Measurements from ENCODE around the gene PLXDC2. TPM values are rescaled to one million over a fixed set of nuclear protein-coding genes. Genes with fewer than 3 reads are reported as not detected.

Gene PLXDC2
- total RNA-seq, 1 experiment from 2014 or later, result 7.4 TPM

DNA sequence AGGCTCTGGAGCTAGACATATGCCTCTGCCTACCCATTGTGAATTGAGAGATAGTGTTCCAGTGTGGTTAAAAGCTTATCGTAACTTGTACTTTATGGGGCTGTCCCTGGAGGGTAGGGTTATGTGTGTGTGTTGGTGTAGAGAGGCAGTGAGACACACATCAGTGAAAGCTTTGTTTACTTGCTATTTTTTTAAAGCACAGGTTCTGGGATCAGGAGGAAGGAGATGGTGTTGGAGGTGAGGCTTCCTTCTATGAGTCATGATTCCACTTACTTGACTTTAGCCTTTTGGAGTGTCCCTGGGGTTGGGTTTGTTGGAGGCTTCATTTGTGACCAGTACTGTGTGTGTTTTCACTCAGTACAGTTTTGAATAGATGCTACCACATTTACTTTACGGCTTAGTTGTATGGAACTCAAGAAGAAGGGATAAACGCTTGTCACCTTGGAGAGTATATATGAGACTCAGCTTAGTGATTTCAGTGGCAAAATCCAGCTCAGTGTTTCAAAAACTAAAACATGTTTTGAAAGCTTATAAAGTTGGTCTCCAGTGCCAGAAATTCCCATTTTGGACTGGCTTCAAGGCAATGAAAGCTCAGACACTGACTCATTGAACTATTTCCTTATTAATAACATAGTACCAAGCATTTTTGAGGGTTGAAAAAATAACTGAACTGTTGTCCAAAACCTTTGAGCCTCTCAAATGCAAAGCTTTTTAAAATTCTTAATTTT lies 106.2 kb downstream of the PLXDC2 start:
- in situ Hi-C loops (cut with HindIII; ENCODE audit: low pct_unique_long_range_greater_than_20kb, low sequenced_read_pairs), result no loop called here
- peak; percentile 55 for DNase-seq (ENCODE audit: low read depth)

- in situ Hi-C loops (cut with HindIII; ENCODE audit: low pct_unique_long_range_greater_than_20kb, low sequenced_read_pairs), result no loop called here
- no peak for DNase-seq (ENCODE audit: low read depth)
Observed at GRCh38 chr10:19925064-19925463, 108.8 kb downstream of the PLXDC2 start.

- DNase-seq (ENCODE audit: low read depth), result no peak
- in situ Hi-C loops (cut with HindIII; ENCODE audit: low pct_unique_long_range_greater_than_20kb, low sequenced_read_pairs), result no loop called here
Observed at GRCh38 chr10:19928936-19929335, 112.7 kb downstream of the PLXDC2 start.

GRCh38 chr10:19929506-19930140 lies 113.4 kb downstream of the PLXDC2 start:
- DNase-seq (ENCODE audit: low read depth), result peak; percentile 29
- in situ Hi-C loops (cut with HindIII; ENCODE audit: low pct_unique_long_range_greater_than_20kb, low sequenced_read_pairs), result no loop called here

DNA sequence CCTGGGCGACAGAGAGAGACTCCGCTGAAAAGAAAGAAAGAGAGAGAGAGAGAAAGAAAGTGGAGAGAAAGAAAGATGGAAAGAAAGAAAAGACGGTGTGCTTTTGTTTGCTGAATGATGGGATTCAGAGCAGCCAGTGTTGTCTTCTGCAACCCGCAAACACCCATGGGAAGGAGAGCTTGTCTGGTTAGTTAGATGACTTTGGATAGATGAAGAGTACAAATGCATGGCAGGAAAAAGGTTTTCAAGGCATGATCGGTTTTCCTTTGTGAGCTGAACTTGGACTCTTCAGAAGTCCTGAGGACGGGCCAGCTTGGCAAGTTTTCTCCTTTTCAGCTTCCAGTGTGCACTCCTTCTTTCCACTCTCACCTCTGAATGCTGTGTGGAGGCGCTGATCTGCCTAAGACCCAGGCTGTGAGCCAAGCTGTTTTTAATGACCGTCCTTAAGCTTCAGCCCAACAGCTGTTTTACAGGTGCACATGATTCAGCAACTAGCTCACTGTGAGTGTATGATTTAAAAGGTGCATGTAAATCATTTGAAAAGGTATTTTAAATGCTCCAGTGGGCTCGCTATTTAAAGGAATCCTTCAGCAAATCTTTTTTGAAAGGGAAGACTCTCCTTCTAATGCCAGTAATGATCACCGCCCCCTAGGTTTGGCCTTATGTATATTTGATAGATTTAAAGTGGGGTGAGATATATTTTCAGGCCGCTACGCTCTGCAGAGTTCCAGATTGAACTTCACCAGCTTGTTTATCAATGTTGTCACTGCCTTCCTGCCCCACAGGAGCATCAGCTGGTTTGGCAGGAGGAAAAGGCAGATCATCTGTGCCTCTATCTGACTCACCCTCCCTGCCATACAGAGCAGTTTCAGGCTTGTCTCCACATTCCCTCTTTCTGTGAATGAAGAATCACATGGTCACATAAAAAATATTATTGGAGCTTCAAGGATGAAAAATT lies 115.0 kb downstream of the PLXDC2 start:
- peak; percentile 68 for DNase-seq (ENCODE audit: low read depth)
- in situ Hi-C loops (cut with HindIII; ENCODE audit: low pct_unique_long_range_greater_than_20kb, low sequenced_read_pairs), result no loop called here

GRCh38 chr10:19931894-19932590 lies 115.8 kb downstream of the PLXDC2 start:
- DNase-seq (ENCODE audit: low read depth), result no peak
- in situ Hi-C loops (cut with HindIII; ENCODE audit: low pct_unique_long_range_greater_than_20kb, low sequenced_read_pairs), result no loop called here

DNA sequence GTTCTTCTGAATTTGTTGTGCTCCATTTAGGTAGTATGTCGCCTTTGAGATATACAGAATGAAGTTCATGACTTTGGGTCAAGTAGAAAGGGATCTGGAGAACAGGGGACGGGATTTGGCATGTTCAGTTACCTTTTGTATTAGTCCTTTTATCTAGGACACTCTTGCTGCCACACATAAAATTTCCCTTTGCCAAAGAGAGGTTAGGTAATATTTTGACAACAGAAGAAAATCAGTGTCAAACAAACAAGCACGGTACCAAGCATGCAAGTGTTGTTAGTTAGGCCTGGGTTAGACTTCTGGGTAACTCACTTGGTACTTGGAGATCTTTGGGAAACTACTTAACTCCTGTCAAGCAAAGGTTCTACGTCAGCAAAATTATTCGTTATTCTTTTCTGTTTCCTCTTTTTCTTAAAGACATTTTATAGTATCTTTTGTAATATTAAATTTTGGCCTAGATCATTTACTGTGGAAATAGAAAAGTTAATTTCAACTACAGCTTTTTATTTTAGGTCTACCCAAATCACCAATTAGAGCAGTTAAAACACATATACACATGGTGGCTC lies 116.7 kb downstream of the PLXDC2 start:
- in situ Hi-C loops (cut with HindIII; ENCODE audit: low pct_unique_long_range_greater_than_20kb, low sequenced_read_pairs), result no loop called here

DNA sequence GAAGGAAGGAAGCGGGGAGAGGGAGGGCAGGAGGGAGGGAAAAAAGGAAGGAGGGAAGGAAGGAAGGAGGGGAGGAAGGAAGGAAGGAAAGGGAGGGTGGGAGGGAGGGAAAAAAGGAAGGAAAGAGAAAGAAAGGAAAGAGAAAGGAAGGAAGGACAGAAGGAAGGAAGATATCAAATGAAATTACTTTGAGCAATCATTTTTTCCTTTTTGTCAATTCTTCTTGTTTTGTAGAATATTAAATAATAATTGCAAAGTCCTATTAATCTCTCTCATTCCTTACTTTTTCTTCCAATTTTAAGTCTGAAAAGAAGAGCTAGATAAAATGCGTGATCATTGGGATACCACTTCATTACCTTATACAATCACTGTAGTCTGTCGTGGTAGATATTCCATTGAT lies 117.5 kb downstream of the PLXDC2 start:
- no peak for DNase-seq (ENCODE audit: low read depth)
- in situ Hi-C loops (cut with HindIII; ENCODE audit: low pct_unique_long_range_greater_than_20kb, low sequenced_read_pairs), result no loop called here

More for the DNA sequence above, 116.7 kb downstream of the PLXDC2 start:
- no peak for DNase-seq (ENCODE audit: low read depth)

GRCh38 chr10:19935176-19935575 lies 118.9 kb downstream of the PLXDC2 start:
- DNase-seq (ENCODE audit: low read depth), result no peak
- in situ Hi-C loops (cut with HindIII; ENCODE audit: low pct_unique_long_range_greater_than_20kb, low sequenced_read_pairs), result no loop called here

DNA sequence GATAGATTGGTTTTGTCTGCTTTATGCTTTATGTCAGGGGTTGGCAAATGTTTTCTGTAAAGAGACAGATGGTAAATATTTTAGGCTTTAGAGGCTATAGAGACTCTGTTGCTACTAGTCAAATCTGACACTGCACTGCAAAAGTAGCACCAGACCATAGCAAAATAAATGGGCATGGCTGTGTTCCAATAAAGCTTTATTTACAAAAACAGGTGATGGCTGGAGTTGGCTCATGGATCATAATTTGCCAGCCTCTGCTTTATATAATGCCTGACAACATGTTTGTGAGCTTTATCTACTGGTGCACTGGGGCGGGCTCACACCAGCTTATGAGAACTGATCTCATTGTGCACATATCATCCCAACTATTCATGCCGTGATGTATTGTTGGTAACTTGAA lies 120.1 kb downstream of the PLXDC2 start:
- DNase-seq (ENCODE audit: low read depth), result no peak
- in situ Hi-C loops (cut with HindIII; ENCODE audit: low pct_unique_long_range_greater_than_20kb, low sequenced_read_pairs), result no loop called here

DNA sequence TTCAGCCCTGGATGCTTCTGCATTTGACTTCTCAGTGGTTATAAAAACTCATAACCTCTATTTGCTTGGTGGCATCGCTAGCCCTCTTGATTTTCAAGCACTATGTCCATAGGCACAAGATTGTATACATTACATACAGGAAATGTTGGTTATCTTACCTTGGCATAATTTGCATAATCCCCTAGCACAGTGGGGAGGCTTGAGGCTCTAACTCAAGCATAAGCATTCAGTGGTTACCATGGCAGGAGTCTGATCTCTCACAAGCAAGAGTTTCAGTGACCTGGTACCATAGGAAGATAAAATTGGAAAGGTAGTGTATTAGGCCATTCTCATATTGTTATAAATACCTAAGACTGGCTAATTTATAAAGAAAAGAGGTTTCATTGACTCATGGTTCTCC lies 121.8 kb downstream of the PLXDC2 start:
- in situ Hi-C loops (cut with HindIII; ENCODE audit: low pct_unique_long_range_greater_than_20kb, low sequenced_read_pairs), result no loop called here
- DNase-seq (ENCODE audit: low read depth), result no peak

DNA sequence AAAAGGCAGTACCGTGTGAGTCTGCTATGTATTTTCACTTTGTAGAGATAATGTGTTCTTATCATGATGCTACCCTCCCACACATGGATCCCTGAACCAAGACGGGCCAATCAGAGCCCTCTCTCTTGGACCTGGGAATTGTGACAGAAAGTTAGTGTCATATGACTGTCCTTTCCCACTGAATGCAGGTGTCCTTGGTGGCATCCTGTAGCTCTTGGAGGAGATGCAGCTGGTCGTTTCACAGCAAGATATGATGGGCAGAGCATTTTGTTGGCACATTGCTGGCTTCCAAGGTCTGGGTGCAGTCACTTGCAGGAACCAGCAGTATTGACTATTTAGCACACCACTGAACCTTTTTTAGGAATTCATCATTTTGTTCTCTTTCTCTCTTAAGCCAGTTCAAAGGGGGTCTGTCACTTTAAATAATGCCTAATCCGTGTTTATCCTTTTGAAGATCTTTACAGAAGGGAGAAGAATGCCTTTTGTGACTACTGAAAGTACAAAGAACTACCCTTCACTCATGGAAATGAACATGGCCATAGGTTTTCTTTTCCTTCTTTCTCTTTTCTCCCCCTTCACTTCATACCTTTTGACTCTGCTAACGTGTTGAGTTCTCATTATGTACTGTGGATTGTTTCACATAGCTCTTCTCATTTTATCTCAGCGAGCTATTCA lies 125.1 kb downstream of the PLXDC2 start:
- in situ Hi-C loops (cut with HindIII; ENCODE audit: low pct_unique_long_range_greater_than_20kb, low sequenced_read_pairs), result no loop called here

GRCh38 chr10:19944911-19945663 lies 128.9 kb downstream of the PLXDC2 start:
- in situ Hi-C loops (cut with HindIII; ENCODE audit: low pct_unique_long_range_greater_than_20kb, low sequenced_read_pairs), result no loop called here
- DNase-seq (ENCODE audit: low read depth), result no peak

More for the DNA sequence above, 125.1 kb downstream of the PLXDC2 start:
- DNase-seq (ENCODE audit: low read depth), result no peak

DNA sequence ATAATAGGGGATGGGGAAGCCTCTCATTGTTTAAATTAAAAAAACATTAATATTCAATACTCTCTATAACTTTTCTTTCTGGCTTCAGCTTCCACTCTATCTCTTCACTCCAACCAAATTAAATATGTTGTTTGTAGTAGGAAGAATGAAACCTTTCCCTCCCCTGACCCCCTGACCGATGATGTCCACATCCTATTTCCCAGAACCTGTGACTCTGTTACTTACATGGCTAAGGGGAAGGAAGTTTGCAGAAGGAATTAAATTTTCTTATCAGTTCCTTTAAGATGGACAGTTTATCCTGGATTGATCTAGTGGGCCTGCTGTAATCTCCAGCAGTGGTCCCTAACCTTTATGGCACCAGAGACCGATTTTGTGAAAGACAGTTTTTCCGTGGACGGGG lies 130.0 kb downstream of the PLXDC2 start:
- in situ Hi-C loops (cut with HindIII; ENCODE audit: low pct_unique_long_range_greater_than_20kb, low sequenced_read_pairs), result no loop called here
- no peak for DNase-seq (ENCODE audit: low read depth)

DNA sequence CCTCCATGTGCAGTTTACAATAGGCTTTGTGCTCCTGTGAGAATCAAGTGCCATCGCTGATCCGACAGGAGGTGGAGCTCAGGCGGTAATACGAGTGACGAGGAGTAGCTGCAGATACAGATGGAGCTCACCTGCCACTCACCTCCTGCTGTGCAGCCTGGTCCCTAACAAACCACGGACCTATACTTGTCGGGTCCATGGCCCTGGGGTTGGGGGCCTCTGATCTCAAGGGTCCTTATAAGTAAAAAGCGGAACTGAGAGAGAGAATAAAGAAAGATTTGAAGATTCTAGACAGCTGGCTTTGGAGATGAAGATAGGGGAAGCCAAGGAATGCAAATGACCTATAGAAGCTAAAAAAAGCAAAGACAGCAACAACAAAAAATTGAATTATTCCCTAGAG lies 130.6 kb downstream of the PLXDC2 start:
- in situ Hi-C loops (cut with HindIII; ENCODE audit: low pct_unique_long_range_greater_than_20kb, low sequenced_read_pairs), result no loop called here

GRCh38 chr10:19947215-19947614 lies 131.0 kb downstream of the PLXDC2 start:
- DNase-seq (ENCODE audit: low read depth), result no peak
- in situ Hi-C loops (cut with HindIII; ENCODE audit: low pct_unique_long_range_greater_than_20kb, low sequenced_read_pairs), result no loop called here

More for the DNA sequence above, 130.6 kb downstream of the PLXDC2 start:
- no peak for DNase-seq (ENCODE audit: low read depth)

- DNase-seq (ENCODE audit: low read depth), result no peak
- in situ Hi-C loops (cut with HindIII; ENCODE audit: low pct_unique_long_range_greater_than_20kb, low sequenced_read_pairs), result no loop called here
Observed at GRCh38 chr10:19947656-19948055, 131.4 kb downstream of the PLXDC2 start.
